SK-N-SH (cell line): ENCODE data around the gene ZNF438. TPM values are rescaled to one million over a fixed set of nuclear protein-coding genes. Genes with fewer than 3 reads are reported as not detected.

ENCODE experiments used
- CTCF ChIA-PET: fragments of 300-600, 350-600 bp; formaldehyde crosslinking; extraction: SDS; loops from one replicate; lab custom pipeline; 2021; lab: Yijun Ruan, JAX
- POLR2A ChIA-PET: fragments of 350-600 bp; sonication (Branson Sonifier 250); formaldehyde crosslinking; extraction: SDS; loops from one replicate; lab custom pipeline; 2020; ENCODE audit warnings: antibody characterized with exemption, inconsistent platforms; lab: Yijun Ruan, JAX
- DNase-seq: peaks from one replicate; pipeline ENCODE4 v3.0.0; 2012
- H2AFZ ChIP-seq: fragments of 200-600 bp; sonication (generic); 2 replicates; pipeline ENCODE4 v1.8.1; 2016; ENCODE audit warnings: antibody characterized with exemption, mild to moderate bottlenecking, low read depth
- H3F3A ChIP-seq: fragments of 200-600 bp; sonication (generic); replicated peaks from 2 replicates; pipeline ENCODE3; 2016; ENCODE audit warnings: antibody characterized with exemption, mild to moderate bottlenecking; ENCODE audit not compliant: insufficient read depth
- H3K27ac ChIP-seq, 2 experiments: fragments of 200-500 bp in 1 of 2; fragments of 200-600 bp in 1 of 2; sonication (Bioruptor generic) in 1 of 2; sonication (generic), shearing (Covaris generic) in 1 of 2; 2 replicates each; pipeline versions ENCODE4 v1.5.1 to v1.6.1; 2014 to 2016; ENCODE audit warnings: low read depth in 2 of 2, inconsistent platforms in 1 of 2, low read length in 1 of 2, mild to moderate bottlenecking in 1 of 2, mixed read lengths in 1 of 2
- H3K27me3 ChIP-seq: fragments of 200-600 bp; sonication (generic), shearing (Covaris generic); 2 replicates; pipeline ENCODE4 v1.6.1; 2016; ENCODE audit warnings: mixed run types; ENCODE audit not compliant: insufficient read depth
- H3K36me3 ChIP-seq, 2 experiments: fragments of 200-500 bp in 1 of 2; fragments of 200-600 bp in 1 of 2; sonication (Bioruptor generic) in 1 of 2; sonication (generic) in 1 of 2; replicated peaks in 1 of 2; 2 replicates each; pipeline versions ENCODE3 to v1.5.1; 2014 to 2016; ENCODE audit warnings: low read length in 1 of 2, mild to moderate bottlenecking in 1 of 2; ENCODE audit not compliant: insufficient read depth in 2 of 2, control insufficient read depth in 1 of 2
- H3K4me1 ChIP-seq, 2 experiments: fragments of 200-500 bp in 1 of 2; fragments of 200-600 bp in 1 of 2; sonication (Bioruptor generic) in 1 of 2; sonication (generic), shearing (Covaris generic) in 1 of 2; 2 replicates each; pipeline versions ENCODE4 v1.5.1 to v1.6.1; 2014 to 2016; ENCODE audit warnings: low read depth in 1 of 2, low read length in 1 of 2, mixed run types in 1 of 2; ENCODE audit not compliant: insufficient read depth in 2 of 2, control insufficient read depth in 1 of 2
- H3K4me2 ChIP-seq: fragments of 200-600 bp; sonication (generic), shearing (Covaris generic); 2 replicates; pipeline ENCODE4 v1.6.1; 2017; ENCODE audit warnings: mixed run types
- H3K4me3 ChIP-seq, 2 experiments: fragments of 200-500 bp in 1 of 2; fragments of 200-600 bp in 1 of 2; sonication (Bioruptor generic) in 1 of 2; sonication (generic), shearing (Covaris generic) in 1 of 2; 2 replicates each; pipeline versions ENCODE4 v1.5.1 to v1.8.1; 2014 to 2016; ENCODE audit warnings: low read depth in 2 of 2, inconsistent platforms in 1 of 2, low read length in 1 of 2, mild to moderate bottlenecking in 1 of 2, mixed read lengths in 1 of 2, moderate library complexity in 1 of 2
- H3K79me2 ChIP-seq: fragments of 200-600 bp; sonication (generic); 2 replicates; pipeline ENCODE4 v1.8.1; 2017; ENCODE audit warnings: mild to moderate bottlenecking; ENCODE audit not compliant: insufficient read depth
- H3K9ac ChIP-seq: fragments of 200-600 bp; sonication (generic); 2 replicates; pipeline ENCODE4 v1.6.1; 2017; ENCODE audit warnings: mixed run types
- H3K9me2 ChIP-seq: fragments of 200-600 bp; sonication (generic); 2 replicates; pipeline ENCODE4 v1.6.1; 2017; ENCODE audit warnings: mixed run types
- H3K9me3 ChIP-seq: fragments of 200-600 bp; sonication (generic); 2 replicates; pipeline ENCODE4 v1.6.1; 2017; ENCODE audit warnings: mixed run types, mild to moderate bottlenecking, moderate library complexity
- H4K20me1 ChIP-seq: fragments of 200-600 bp; sonication (generic); 2 replicates; pipeline ENCODE4 v1.6.1; 2017; ENCODE audit warnings: mild to moderate bottlenecking, mixed run types; ENCODE audit not compliant: insufficient read depth
- ELF1 ChIP-seq: IDR thresholded peaks from 2 replicates; pipeline ENCODE4 v1.4.0; 2012
- FOXM1 ChIP-seq: IDR thresholded peaks from 2 replicates; pipeline ENCODE4 v1.4.0; 2012; ENCODE audit warnings: low read depth, mild to moderate bottlenecking
- GABPA ChIP-seq: IDR thresholded peaks from 2 replicates; pipeline ENCODE4 v1.4.0; 2012; ENCODE audit warnings: low read depth, mild to moderate bottlenecking
- NFIC ChIP-seq: IDR thresholded peaks from 2 replicates; pipeline ENCODE4 v1.4.0; 2012; ENCODE audit warnings: borderline replicate concordance
- NRF1 ChIP-seq: IDR thresholded peaks from 2 replicates; pipeline ENCODE4 v1.6.1; 2012; ENCODE audit warnings: low read depth, mild to moderate bottlenecking, low read length
- PBX3 ChIP-seq: IDR thresholded peaks from 2 replicates; pipeline ENCODE4; 2012
- POLR2AphosphoS5 ChIP-seq: IDR thresholded peaks from 2 replicates; pipeline ENCODE4 v1.6.1; 2012; ENCODE audit warnings: low read depth, low read length
- RAD21 ChIP-seq: IDR thresholded peaks from 2 replicates; pipeline ENCODE4 v1.6.1; 2012; ENCODE audit warnings: mild to moderate bottlenecking, low read length
- RCOR1 ChIP-seq: fragments of 150-350 bp; IDR thresholded peaks from 2 replicates; pipeline ENCODE4 v1.6.1; 2017; ENCODE audit warnings: antibody characterized with exemption, low read length
- SMC3 ChIP-seq: IDR thresholded peaks from 2 replicates; pipeline ENCODE4 v1.6.1; 2012; ENCODE audit warnings: low read depth, low read length, improper control_type of control experiment
- TEAD4 ChIP-seq: IDR thresholded peaks from 2 replicates; pipeline ENCODE4 v1.4.0; 2012; ENCODE audit warnings: mild to moderate bottlenecking, borderline replicate concordance; ENCODE audit not compliant: insufficient read depth
- WGBS: methylation state at CpG from one replicate; pipeline ENCODE4 v1.1.6; 2017; ENCODE audit warnings: low lambda C conversion rate; 5-methylcytosine and 5-hydroxymethylcytosine counted together
- polyA plus RNA-seq, 3 experiments: library from polyadenylated mRNA; depleted of rRNA; stranded (reverse); fragments of >200 nt; gene quantifications; 2 replicates each; pipeline ENCODE4 v1.2.3, GENCODE V29; 2012
- TF ChIP-seq, protein P1 (sequence below): IDR thresholded peaks from 2 replicates; pipeline ENCODE4 v1.4.0; 2012; ENCODE audit warnings: low read depth
- TF ChIP-seq, protein P2 (sequence below): IDR thresholded peaks from 2 replicates; pipeline ENCODE4 v1.4.0; 2012; ENCODE audit warnings: low read depth, borderline replicate concordance

Gene ZNF438
- polyA plus RNA-seq, 1 of the 3 experiments (the other 2 are of a cell fraction) = 2.1 TPM

DNA sequence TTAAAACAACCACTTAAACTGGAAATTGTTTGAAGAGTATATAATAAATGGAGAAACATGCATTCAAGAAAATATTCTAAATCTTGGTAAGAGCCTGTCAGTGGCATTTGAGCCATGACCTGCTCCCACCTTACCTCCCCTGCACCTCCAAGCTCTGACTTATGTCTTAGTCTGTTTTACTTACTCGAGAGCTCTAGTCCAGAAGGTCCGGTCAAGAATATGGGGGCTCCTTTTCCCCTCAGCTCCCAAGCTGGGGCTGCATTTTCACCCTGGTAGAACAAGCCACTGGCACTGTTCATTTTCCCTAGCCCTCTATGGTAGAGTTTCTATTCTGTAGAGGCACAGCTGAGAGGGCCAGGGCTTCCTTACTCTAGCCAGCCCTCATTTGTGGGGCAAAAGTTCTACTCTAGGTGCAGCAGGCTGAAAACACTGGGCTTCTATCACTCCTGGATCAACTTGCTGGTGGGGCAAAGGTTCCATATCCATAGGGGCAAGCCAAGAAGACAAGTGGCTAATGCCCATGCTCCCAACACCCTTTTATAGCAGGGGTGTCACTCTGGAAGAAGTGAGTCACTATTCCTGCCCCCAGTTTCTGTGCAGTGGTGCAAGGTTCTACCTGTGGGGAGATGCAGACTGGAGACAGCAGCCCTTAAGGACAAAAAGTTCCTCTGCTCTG, 40.6 kb downstream of the ZNF438 start:
- H3K27me3 ChIP-seq = no peaks in the 10 kb centered on the region
- peaks cover 8% of the 10 kb centered on the region; the same call in 1 of the 2 replicates for H3K9me3 ChIP-seq
- CTCF ChIA-PET = no interaction called here
- TF ChIP-seq TEAD4 (no peak), FOXM1 (no peak), RAD21 (no peak), ELF1 (no peak), SMC3 (no peak), POLR2AphosphoS5 (no peak), RCOR1 (no peak)
- TF ChIP-seq, protein P1, sequence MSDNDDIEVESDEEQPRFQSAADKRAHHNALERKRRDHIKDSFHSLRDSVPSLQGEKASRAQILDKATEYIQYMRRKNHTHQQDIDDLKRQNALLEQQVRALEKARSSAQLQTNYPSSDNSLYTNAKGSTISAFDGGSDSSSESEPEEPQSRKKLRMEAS = no peak
- TF ChIP-seq, protein P2, sequence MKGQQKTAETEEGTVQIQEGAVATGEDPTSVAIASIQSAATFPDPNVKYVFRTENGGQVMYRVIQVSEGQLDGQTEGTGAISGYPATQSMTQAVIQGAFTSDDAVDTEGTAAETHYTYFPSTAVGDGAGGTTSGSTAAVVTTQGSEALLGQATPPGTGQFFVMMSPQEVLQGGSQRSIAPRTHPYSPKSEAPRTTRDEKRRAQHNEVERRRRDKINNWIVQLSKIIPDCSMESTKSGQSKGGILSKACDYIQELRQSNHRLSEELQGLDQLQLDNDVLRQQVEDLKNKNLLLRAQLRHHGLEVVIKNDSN = no peak
- H3K9me2 ChIP-seq = no peaks in the 10 kb centered on the region
- DNase-seq = no peak
- no peaks in the 10 kb centered on the region; a peak in 2 of 4 replicates for H3K4me1 ChIP-seq
- WGBS = 85% methylated on average over 2 of the region's 2 CpGs
- H2AFZ ChIP-seq = no peak overlapping the region
- H3K9ac ChIP-seq = no peak overlapping the region
- no peak overlapping the region for H3K4me2 ChIP-seq
- no peak overlapping the region for H3K27ac ChIP-seq
- 0 out of 2 replicates have a peak, but pooled peaks cover 4% of the 10 kb centered on the region for H3K79me2 ChIP-seq
- no peaks in the 10 kb centered on the region for H3K36me3 ChIP-seq
- H3K4me3 ChIP-seq = no peak overlapping the region
- POLR2A ChIA-PET = no interaction called here
- no peaks in the 10 kb centered on the region for H4K20me1 ChIP-seq
- no peaks in the 10 kb centered on the region for H3F3A ChIP-seq

- no peak for TF ChIP-seq NFIC
- TF ChIP-seq, protein P1 = no peak
- no peak for TF ChIP-seq PBX3
- no peak for TF ChIP-seq GABPA
- TF ChIP-seq TEAD4 = no peak
- no peak for TF ChIP-seq NRF1
- no peaks in the 10 kb centered on the region for H3F3A ChIP-seq
- no peaks in the 10 kb centered on the region; a peak in 1 of 4 replicates for H3K4me1 ChIP-seq
- no peaks in the 10 kb centered on the region for H3K27me3 ChIP-seq
- no peak for DNase-seq
- peaks cover 5% of the 10 kb centered on the region; the same call in 1 of the 2 replicates for H3K9me3 ChIP-seq
- H3K27ac ChIP-seq = no peak overlapping the region
- ChIA-PET CTCF (no interaction called here), POLR2A (no interaction called here)
- H3K36me3 ChIP-seq = no peaks in the 10 kb centered on the region
- 86% methylated on average over 2 of the region's 2 CpGs for WGBS
- no peaks in the 10 kb centered on the region for H3K9me2 ChIP-seq
- no peaks in the 10 kb centered on the region for H4K20me1 ChIP-seq
- H3K4me3 ChIP-seq = no peak overlapping the region
- no peak overlapping the region for H3K4me2 ChIP-seq
- no peak overlapping the region for H2AFZ ChIP-seq
- H3K9ac ChIP-seq = no peak overlapping the region
- H3K79me2 ChIP-seq = 0 out of 2 replicates have a peak, but pooled peaks cover 4% of the 10 kb centered on the region
These were observed 41.3 kb downstream of the ZNF438 start for GRCh38 chr10:30990351-30990750.
